GM12891 (cell line): Measurements from ENCODE around the gene GPR21.

ENCODE experiments used
- POLR2A ChIP-seq: IDR thresholded peaks from 2 replicates; pipeline ENCODE4 v1.6.1; 2011; ENCODE audit warnings: low read depth, low read length, control low read depth
- POLR2AphosphoS5 ChIP-seq: IDR thresholded peaks from 2 replicates; pipeline ENCODE4 v1.6.1; 2011; ENCODE audit warnings: low read depth, low read length, control low read depth

DNA sequence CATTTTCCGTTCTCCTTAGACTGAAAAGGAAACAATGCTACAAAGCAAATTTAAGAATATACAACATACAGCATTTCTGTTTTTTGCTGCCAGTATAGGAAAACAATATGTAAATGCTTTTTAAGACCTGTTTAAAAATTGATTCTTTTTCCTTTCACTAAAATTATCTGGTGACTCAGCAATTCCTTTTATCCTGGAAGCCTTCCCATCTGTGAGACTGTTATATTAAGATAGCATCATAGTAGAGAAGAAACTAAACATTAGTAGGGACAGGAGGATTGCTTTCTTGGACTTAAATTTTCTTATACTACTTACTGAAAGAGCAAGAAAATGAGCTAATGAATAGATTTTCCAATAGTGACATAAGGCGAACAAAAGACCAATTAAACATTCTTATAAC, 30.0 kb upstream of the GPR21 start:
- TF ChIP-seq POLR2AphosphoS5, result no peak
- no peak for TF ChIP-seq POLR2A
